Endothelial cell of hepatic sinusoid (primary cell): Measurements from ENCODE around the gene MRRF.
"Not testable (repeated sequence)": the region's sequence is repeated elsewhere in the genome, so short reads cannot be mapped to it uniquely, and the experiment has no call there.

Source experiments
- in situ Hi-C: cut with HindIII; loops from 2 replicates; pipeline ENCODE4 v1.10.0; 2017; ENCODE audit warnings: low sequenced_read_pairs

MRRF gene

DNA sequence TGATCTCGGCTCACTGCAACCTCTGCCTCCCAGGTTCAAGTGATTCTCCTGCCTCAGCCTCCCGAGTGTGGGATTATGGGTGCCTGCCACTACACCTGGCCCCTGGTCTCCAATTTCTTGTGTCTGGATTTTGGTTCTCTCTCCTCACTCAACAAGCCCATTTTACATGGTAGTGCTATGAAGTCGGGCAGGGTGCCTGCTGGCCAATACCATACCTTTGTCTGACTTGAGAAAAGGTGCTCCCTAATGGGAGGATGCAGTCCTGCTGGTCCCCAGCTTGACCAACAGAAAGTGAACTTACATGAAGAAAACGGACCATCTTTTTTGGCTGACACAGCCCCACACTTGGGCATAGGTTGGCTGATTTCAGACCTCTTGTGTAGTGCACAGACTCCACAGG is 84.5 kb downstream of the MRRF start:
- in situ Hi-C loops, result no loop called here

DNA sequence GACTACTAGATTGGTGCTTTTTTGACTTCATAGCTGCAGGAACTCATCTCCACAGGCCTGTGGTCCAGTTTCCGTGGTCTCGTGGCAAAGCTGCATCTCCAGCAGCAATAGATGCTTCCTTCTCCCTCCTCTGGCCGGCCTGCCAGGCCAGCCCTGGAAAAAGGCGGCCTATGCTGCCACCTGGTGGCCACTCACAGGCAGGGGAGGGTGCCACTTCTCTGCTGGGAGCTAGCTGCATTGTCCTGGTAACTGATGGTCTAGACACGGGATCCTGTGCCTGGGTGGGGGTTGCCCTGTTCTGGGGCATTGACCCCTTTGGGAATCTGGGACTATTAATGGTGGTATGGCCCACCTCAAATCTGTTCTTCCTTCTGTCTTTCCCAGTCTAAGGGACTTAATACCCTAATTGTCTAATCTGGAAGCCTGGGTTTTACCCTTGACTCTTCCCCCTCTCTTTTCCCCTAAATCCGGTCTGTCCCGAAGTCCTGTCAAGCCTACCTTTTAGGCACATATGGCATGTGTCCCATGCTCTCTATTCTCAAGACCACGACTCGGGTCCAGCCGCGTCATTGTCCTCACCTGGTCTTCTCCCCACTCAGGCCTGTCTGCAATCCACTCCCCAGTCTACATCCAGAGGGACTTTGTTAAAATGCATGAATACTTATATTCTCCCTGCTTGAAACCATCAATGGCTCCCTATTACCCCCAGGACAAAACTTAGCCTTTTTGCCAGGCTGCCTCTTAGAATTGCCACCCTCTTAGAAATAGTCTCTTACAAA is 86.1 kb downstream of the MRRF start:
- in situ Hi-C loops, result loop anchor here (5.0 kb wide), 2 partner anchors 47 to 143 kb away; no protein-coding TSS in a partner anchor

DNA sequence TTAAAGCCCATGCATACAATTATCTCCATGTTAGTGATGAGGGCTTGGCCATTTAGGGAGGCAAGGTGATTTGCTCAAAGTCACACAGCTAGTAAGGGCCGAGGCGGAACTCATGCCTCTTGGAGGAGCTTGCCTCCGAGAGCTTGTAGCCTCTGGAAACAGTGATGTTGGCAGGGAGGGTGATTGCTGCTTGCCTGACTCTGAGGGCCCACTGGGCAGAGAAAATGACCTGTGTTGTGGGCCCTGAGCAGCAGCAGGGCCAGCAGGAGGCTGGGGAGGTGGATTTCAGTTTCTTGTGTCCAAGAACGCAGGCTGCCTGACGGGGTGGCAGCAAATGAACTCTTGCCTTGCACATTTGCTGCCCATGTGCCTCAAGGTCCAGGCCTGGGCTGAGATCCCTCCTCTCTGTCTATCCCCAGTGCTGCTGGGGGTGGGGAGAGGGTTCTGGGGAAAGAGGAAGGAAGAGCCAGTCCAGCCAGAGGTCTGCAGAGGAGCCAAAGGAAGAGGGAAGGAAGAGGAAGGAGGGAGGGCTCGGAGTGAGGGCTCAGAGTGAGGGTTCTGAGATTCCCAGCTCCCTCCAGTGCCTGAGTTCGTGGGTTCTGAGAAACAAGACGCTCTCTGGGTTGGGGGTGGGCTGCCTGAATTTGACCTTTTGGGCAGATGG is 90.0 kb downstream of the MRRF start:
- in situ Hi-C loops, result loop anchor here (5.0 kb wide), 2 partner anchors 43 to 147 kb away; no protein-coding TSS in a partner anchor

DNA sequence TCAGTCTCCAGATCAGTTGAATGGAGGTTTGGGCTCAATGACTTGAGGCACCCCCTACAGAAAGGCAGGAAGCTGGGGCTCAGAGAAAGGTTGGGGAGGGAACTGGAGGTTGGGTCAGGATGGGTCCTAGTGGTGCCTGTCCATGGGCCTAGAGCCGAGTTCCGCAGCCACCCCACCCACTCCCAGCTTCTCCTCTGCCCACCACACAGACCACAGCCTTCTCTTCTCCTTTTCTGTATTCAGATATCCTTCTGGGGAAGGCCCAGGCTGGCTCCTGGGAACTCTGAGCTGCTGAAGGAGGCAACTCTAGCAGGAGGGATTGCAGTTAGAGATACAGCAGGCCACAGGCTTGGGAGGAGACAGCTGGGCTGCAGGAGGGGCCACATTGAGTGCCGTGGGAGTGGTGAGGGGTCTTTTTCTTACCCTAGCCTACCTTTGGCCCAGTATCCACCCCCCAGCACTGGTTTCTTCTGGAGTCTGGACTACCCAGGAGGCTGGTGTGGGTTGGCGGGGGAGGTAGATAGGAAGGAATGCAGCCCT is 90.7 kb downstream of the MRRF start:
- in situ Hi-C loops, result no loop called here

DNA sequence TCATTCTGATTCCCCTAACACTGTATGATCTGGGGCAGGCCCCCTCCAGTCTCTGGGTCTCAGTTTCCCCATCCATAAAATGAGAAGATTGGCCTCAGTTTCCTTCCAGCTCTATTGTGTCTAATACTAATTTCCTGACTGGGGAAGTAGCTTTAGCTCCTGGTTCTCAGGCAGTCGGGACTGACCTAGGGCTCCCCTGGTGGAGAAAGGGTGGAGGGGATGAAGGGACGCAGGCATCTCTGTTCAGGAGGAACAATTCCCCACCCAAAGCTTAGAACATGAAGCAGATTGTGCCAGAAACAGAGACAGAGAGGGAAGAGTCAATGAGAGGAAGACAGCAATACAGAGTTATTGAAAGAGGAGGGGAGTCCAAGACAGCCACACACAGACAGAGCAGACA is 91.9 kb downstream of the MRRF start:
- in situ Hi-C loops, result no loop called here

DNA sequence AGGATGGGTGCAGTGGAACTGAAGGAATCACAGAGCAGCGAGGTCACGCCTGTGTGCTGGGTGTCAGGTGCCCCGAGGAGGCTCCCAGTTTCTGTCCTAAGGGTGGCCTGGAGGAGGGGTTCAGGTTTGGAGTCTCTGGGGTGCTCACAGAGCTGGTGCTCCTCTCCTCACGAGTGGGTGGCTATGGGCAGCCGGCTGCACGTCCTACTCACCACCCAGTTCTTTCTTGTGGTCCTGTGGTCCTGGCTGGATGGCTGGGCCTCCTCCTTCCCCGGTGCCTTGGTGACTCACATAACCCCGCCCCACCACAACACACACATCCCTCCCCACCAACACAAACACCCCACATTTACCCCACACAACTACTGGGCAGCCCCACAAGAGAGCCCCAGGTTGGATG is 96.2 kb downstream of the MRRF start:
- in situ Hi-C loops, result no loop called here

DNA sequence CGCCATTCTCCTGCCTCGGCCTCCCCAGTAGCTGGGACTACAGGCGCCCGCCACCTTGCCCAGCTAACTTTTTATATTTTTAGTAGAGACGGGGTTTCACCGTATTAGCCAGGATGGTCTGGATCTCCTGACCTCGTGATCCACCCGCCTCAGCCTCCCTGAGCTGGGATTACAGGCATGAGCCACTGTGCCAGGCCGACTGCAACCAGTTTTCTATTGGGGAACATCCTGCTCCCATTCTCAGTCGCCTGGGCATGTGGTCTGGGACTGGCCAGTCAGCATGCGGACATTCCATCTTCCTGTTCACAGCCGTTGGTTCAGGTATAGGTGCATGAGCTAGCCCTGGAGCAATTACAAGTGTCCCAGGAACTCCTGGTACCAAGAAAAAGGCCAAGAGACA is 98.4 kb downstream of the MRRF start:
- in situ Hi-C loops, result not testable (repeated sequence)

DNA sequence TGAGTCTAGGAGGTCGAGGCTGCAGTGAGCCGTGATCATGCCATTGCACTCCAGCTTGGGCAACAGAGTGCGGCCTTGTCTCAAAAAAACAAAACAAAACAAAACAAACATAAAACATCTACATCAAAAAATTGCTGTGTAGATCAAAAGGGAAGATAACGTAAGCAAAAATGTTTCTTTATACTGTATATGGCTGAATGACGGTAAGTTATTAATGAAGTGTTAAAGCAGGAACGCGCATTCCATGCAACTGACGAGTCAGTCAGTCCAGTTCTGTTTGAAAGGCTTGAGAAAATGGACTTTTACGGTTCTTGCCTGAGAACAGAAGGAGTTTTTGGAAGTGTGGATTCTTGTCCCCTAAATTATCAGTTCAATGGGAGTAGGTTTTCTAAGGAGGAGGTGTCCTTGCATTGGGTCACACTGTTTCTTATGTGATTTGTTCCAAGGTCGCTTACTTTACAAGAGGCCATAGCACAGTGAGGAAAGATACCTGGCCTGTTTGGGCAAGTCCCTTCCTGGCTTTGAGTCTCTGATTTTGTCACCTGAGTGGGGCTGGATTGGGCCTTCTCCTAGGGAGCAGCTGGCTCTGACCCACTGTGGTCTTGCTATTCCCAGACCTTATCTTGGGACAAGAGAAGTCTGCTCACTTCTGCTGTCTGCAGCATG is 99.6 kb downstream of the MRRF start:
- in situ Hi-C loops, result no loop called here

DNA sequence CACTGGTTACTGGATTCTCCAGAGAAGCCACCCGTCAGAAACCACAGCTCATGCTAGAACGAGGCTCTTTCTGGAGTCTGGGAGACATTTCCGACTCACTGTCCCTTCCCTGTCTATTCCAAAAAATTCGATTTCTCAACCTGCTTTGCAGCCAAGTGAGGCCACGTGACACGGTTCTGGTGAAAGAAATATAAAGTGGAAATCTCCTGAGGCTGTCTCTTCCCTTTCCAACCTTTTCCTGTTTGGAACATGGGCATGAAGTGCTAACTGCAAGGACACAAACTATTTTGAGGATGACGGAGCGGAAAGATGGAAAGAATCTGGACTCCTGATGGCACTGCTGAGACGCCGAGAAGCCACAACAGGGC is 100.1 kb downstream of the MRRF start:
- in situ Hi-C loops, result no loop called here

DNA sequence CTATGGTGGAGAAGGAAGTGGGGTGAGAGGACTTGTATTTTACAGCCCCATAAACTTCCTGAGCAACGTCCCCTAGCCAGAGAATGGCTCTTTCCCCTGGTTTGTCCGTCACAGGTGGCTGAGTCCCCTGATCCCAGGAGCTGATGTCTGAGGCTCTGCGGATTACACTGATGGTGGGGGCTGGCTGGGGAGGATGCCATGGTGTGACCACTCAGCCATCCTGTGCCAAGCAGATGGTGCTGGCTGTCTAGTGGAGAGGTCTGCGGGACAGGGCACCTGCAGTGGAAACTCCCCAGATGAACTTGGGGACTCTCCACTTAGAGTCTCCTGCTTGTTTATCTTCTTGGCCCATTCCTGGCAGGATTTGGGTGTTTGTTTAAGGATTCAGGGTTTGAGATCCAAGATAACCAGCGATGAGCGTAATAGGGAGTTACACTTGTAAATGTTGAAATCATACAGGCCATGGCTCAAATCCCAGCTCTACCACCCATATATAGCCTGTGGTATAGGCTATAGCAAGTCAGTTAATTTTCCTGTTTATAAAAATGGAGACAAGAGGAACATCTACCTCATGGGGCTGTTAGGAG is 101.5 kb downstream of the MRRF start:
- in situ Hi-C loops, result no loop called here

DNA sequence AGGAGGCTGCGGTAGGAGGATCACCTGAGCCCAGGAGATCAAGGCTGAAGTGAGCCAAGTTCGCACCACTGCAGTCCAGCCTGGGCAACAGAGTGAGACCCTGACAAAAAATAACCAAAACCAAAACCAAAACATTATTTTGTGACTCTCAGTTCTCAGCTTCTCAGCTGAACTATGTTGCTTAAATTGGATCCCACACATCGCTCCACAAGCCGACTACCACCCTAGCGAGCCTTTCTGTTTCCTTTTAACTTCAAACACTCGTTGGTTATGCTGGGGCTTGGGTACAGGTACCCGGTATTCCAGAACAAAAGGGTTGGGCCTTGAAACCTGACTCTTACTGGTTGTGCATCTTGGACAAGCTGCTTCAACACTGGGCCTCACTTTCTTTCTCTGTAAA is 102.4 kb downstream of the MRRF start:
- in situ Hi-C loops, result no loop called here

DNA sequence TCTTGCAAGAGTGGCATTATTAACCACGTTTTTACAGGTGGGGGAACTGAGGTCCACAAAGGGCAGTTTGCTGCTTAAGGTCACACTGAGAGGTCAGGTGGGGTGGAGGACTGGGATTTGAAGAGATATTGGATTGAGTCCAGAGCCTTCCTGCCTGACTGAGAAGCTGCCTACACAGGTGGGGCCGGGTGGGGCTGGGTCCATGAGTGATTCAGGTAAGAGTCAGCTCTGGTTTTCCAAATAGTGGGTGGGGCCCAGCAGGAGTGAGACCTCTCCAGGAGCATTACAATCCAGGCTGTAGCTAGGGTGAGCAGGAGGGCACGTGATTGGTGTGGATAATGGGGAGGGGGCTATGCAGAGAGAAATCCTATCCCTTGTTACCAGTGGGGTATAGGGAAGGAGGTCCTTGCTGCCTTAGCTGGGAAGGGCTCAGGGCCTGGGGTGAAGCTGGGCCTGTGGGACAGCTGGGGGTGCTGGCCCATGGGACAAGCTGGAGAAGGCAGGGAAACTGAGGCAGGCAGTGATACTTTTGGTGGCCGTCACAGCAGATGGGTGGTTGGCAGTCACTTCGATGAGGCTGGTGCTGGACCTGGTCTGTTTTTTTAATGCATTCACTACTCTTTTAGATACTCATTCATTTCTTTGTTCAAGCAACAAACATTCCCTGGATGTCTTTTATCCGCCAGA is 103.2 kb downstream of the MRRF start:
- in situ Hi-C loops, result no loop called here

DNA sequence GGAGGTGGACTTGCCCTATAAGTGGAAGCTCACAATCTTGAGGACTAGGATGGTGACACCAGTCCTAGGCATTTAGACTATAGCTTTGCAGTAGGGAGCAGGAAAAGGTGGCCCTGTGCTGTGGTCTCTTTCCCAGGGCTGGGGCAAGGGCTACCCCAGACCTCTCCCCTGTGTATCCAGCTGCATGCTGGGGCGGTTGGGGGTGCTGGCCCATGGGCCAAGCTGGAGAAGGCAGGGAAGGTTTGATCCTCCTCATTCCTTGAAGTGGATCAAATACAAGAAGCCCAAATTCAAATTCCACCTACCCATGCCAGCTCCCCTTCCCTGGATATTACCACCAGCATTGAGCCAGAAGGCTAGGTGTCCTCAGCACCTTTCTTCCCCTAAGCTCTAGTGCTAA is 104.0 kb downstream of the MRRF start:
- in situ Hi-C loops, result no loop called here

DNA sequence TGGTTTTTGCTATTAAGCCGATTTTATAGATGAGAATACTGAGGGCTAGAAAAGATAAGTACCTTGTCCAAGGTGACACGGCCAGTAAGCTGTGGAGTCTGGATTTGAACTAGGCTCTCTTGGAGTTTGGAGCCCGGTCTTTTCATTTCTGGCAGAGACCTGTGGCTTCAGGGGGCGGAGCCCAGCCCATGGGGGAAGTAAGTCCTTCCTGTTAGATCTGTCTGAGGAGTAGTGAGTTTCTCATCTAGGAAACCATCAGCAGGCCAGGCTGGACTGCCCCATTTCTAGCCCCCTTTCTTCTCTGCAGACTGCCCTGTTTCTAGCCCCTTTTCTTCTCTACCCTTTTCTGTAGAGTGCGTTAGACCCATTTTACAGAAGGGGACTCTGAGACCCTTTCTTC is 105.6 kb downstream of the MRRF start:
- in situ Hi-C loops, result no loop called here

DNA sequence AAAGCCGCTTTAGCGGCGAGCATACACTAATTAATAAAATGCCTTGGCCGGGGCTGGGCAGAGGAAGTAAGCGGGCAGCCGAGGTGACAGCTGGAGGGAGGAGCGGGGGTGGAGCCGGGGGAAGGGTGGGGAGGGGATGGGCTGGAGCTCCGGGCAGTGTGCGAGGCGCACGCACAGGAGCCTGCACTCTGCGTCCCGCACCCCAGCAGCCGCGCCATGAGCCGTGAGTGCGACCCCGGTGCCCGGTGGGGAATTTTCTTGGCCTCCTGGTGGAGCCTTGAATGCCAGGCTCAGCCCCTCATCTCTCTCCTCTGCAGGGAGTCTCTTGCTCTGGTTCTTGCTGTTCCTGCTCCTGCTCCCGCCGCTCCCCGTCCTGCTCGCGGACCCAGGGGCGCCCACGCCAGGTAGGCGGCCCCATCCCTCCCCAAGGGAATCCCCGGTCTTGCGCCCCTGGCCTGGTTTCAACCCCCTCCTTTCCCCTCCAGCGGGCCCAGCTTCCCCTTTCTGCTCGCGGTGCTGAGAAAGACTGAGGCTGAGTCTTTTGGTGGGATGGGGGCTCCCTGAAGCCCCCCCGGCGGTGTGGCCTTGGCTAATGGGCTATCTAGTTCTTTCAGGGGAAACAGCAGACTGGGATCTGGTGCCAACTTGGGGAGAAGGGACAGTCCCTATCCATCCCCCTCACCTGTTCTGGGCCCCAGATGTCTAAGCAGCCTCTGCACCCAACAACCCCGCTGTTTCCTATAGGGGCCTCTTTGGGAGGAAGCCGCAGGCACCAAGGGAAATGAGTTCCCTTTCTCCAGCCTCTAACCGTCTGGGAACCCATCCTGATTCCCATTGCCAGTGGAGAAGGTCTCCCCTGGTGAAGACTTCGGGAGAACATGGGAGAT is 106.4 kb downstream of the MRRF start, which contains the start of gene PTGS1:
TSS of gene PTGS1 (plus strand) at position 156 of the 887 bp plus-strand sequence. CDS start at position 217, 61 bp downstream.
- in situ Hi-C loops, result no loop called here

DNA sequence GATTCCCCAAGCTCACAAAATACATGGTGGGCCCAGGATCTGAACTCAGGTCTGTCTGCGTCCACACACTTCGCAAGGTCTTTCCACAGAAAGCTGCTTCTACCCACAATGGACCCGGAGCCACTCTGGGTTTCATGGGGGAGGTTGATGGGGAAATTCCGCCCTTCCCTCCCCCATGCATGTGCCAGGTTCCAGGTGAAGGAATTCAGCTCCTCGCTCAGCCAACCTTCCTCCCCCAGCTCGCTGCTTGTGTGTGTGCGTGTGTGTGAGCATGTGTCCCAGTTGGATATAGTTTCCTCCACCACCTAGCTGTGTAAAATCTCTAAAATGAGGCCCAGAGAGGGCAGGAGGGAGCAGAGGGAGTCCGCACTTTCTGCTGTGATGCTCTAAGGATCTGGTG is 107.2 kb downstream of the MRRF start:
- in situ Hi-C loops, result no loop called here

DNA sequence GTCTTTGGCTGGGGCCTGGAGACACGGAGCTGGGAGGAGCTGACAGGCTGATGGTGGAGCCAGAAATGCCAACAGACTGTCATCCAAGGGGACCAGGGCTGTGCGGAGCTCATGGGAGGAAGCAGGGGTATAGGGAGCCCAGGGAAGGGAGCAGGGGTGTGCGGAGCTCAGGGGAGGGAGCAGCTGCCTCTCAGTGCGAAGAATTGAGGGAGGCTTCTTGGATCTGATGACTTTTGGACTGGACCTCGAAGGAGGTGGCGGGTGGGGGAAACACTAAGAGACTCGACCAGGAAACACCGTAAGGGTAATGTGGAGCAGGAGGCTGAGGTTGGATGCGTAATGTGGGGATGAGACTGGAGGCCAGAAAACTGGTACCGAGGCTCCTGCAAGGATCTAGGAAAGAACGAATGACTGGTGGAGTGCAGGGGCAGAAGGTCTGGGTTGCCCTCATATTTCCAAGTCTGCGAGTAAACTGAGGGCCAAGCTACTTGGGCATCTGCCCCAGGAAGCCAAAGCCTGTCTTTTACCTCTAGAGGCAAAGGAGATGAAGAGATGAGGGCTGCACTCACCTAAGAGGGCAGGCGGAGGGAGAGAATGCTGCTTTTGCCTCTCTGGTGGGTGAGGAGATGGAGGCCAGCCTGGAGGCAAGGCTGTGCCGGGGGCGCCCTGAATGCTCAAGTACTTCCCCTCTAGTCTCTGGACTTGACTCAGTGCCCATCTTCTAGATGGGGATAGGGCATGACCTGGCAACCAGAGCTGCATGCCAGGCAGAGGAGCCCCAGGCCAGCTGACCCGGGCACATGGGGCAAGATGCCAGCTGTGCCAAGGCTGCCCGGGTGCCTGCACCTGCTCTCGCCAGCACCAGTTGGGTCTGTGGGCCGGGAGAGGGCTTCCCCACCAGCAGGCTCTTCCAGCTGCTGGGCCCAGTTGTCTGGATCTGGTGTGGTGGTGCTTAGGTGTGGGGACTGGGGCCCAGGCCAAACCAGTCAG is 108.5 kb downstream of the MRRF start:
- in situ Hi-C loops, result no loop called here

DNA sequence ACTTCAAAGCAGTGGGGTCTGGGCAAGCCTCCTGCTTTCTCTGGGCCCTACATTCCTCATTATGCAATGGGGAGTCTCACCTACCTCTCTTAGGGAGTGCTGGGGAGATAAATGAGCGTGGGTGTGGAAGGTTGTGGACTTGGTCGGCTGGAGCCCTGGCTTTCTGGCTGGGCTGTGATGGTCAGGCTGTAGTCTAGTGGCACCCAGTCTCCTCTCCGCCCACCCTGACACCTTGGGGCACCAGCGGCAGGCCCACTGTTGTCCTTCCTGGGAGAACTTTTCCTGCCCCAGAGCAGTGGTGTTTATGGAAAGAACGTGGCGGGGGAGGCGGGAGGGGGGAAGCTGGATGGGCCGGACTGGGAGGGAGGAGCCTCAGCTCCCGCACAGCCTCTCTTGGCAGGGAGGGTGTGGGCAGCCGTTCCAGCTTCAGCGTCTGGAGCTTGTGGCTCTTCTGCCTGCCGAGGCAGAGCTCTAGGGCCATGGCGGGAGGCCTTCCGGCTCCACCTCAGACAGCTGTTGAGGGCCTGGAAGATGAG is 110.3 kb downstream of the MRRF start:
- in situ Hi-C loops, result no loop called here
